HEK293 (cell line): ENCODE data around the gene CKAP4.

Experiments
- BCL11B ChIP-seq: fragments of 450-650 bp; formaldehyde crosslinking; IDR thresholded peaks from 2 replicates; pipeline ENCODE4 v1.5.1; 2016; ENCODE audit warnings: low read depth, missing biosample characterization, missing genetic modification characterization
- BCL6B ChIP-seq: fragments of 450-650 bp; formaldehyde crosslinking; IDR thresholded peaks from 2 replicates; pipeline ENCODE4 v1.5.1; 2017; ENCODE audit warnings: missing biosample characterization, missing genetic modification characterization
- GLI4 ChIP-seq: fragments of 450-650 bp; formaldehyde crosslinking; IDR thresholded peaks from 2 replicates; pipeline ENCODE4 v1.5.1; 2016; ENCODE audit warnings: missing biosample characterization, missing genetic modification characterization
- KLF10 ChIP-seq: fragments of 450-650 bp; IDR thresholded peaks from 2 replicates; pipeline ENCODE4 v1.5.1; 2018; ENCODE audit warnings: missing biosample characterization, mild to moderate bottlenecking, missing genetic modification characterization
- OVOL3 ChIP-seq: fragments of 450-650 bp; formaldehyde crosslinking; IDR thresholded peaks from 2 replicates; pipeline ENCODE4 v1.5.1; 2016; ENCODE audit warnings: missing biosample characterization, missing genetic modification characterization
- RBAK ChIP-seq: fragments of 450-650 bp; formaldehyde crosslinking; IDR thresholded peaks from 2 replicates; pipeline ENCODE4 v1.5.1; 2016; ENCODE audit warnings: missing biosample characterization, missing genetic modification characterization
- REPIN1 ChIP-seq: fragments of 450-650 bp; formaldehyde crosslinking; IDR thresholded peaks from 2 replicates; pipeline ENCODE4 v1.5.1; 2017; ENCODE audit warnings: missing biosample characterization, missing genetic modification characterization, low read depth
- YY1 ChIP-seq: fragments of 450-650 bp; formaldehyde crosslinking; IDR thresholded peaks from 2 replicates; pipeline ENCODE4 v1.5.1; 2018; ENCODE audit warnings: missing biosample characterization, missing genetic modification characterization
- ZBTB1 ChIP-seq: fragments of 450-650 bp; formaldehyde crosslinking; IDR thresholded peaks from 2 replicates; pipeline ENCODE4 v1.5.1; 2016; ENCODE audit warnings: missing biosample characterization, missing genetic modification characterization
- ZEB2 ChIP-seq: fragments of 450-650 bp; formaldehyde crosslinking; IDR thresholded peaks from 2 replicates; pipeline ENCODE4 v1.5.1; 2016; ENCODE audit warnings: missing biosample characterization, missing genetic modification characterization
- ZNF184 ChIP-seq: fragments of 450-650 bp; IDR thresholded peaks from 2 replicates; pipeline ENCODE4 v1.5.1; 2018; ENCODE audit warnings: missing biosample characterization, mild to moderate bottlenecking, missing genetic modification characterization
- ZNF211 ChIP-seq: fragments of 450-650 bp; formaldehyde crosslinking; IDR thresholded peaks from 2 replicates; pipeline ENCODE4 v1.5.1; 2016; ENCODE audit warnings: low read depth, missing biosample characterization, missing genetic modification characterization
- ZNF23 ChIP-seq: fragments of 450-650 bp; formaldehyde crosslinking; IDR thresholded peaks from 2 replicates; pipeline ENCODE4 v1.5.1; 2016; ENCODE audit warnings: missing biosample characterization, missing genetic modification characterization, borderline replicate concordance
- ZNF324 ChIP-seq: fragments of 450-650 bp; formaldehyde crosslinking; IDR thresholded peaks from 2 replicates; pipeline ENCODE4 v1.5.1; 2016; ENCODE audit warnings: missing biosample characterization, missing genetic modification characterization
- ZNF341 ChIP-seq: fragments of 450-650 bp; formaldehyde crosslinking; IDR thresholded peaks from 2 replicates; pipeline ENCODE4; 2016; ENCODE audit warnings: low read depth, missing biosample characterization, missing genetic modification characterization
- ZNF394 ChIP-seq: fragments of 450-650 bp; formaldehyde crosslinking; IDR thresholded peaks from 2 replicates; pipeline ENCODE4 v1.5.1; 2016; ENCODE audit warnings: missing biosample characterization, missing genetic modification characterization, mild to moderate bottlenecking, moderate library complexity, borderline replicate concordance
- ZNF473 ChIP-seq: fragments of 450-650 bp; formaldehyde crosslinking; IDR thresholded peaks from 2 replicates; pipeline ENCODE4 v1.5.1; 2017; ENCODE audit warnings: missing biosample characterization, missing genetic modification characterization
- ZNF488 ChIP-seq: fragments of 450-650 bp; formaldehyde crosslinking; IDR thresholded peaks from 2 replicates; pipeline ENCODE4 v1.5.1; 2016; ENCODE audit warnings: missing biosample characterization, missing genetic modification characterization
- ZNF548 ChIP-seq: fragments of 450-650 bp; formaldehyde crosslinking; IDR thresholded peaks from 2 replicates; pipeline ENCODE4 v1.5.1; 2016; ENCODE audit warnings: missing biosample characterization, missing genetic modification characterization
- ZNF555 ChIP-seq: fragments of 450-650 bp; formaldehyde crosslinking; conservative IDR thresholded peaks from 2 replicates; pipeline ENCODE4 v1.5.1; 2017; ENCODE audit warnings: missing biosample characterization, mild to moderate bottlenecking, missing genetic modification characterization, inconsistent platforms
- ZNF558 ChIP-seq: fragments of 450-650 bp; formaldehyde crosslinking; IDR thresholded peaks from 2 replicates; pipeline ENCODE4 v1.5.1; 2016; ENCODE audit warnings: missing biosample characterization, missing genetic modification characterization
- ZNF610 ChIP-seq: fragments of 450-650 bp; formaldehyde crosslinking; IDR thresholded peaks from 2 replicates; pipeline ENCODE4 v1.5.1; 2016; ENCODE audit warnings: missing biosample characterization, missing genetic modification characterization, borderline replicate concordance
- ZNF623 ChIP-seq: fragments of 450-650 bp; formaldehyde crosslinking; IDR thresholded peaks from 2 replicates; pipeline ENCODE4 v1.5.1; 2016; ENCODE audit warnings: missing biosample characterization, missing genetic modification characterization
- ZNF658 ChIP-seq: fragments of 450-650 bp; formaldehyde crosslinking; IDR thresholded peaks from 2 replicates; pipeline ENCODE4; 2016; ENCODE audit warnings: missing biosample characterization, missing genetic modification characterization
- ZNF792 ChIP-seq: fragments of 450-650 bp; formaldehyde crosslinking; IDR thresholded peaks from 2 replicates; pipeline ENCODE4 v1.5.1; 2016; ENCODE audit warnings: missing biosample characterization, missing genetic modification characterization
- ZNF837 ChIP-seq: fragments of 450-650 bp; formaldehyde crosslinking; IDR thresholded peaks from 2 replicates; pipeline ENCODE4 v1.5.1; 2016; ENCODE audit warnings: missing biosample characterization, missing genetic modification characterization
- TF ChIP-seq, protein P1 (sequence below): fragments of 450-650 bp; formaldehyde crosslinking; IDR thresholded peaks from 2 replicates; pipeline ENCODE4 v1.5.1; 2016; ENCODE audit warnings: missing biosample characterization, missing genetic modification characterization
- TF ChIP-seq, protein P2 (sequence below): fragments of 450-650 bp; formaldehyde crosslinking; IDR thresholded peaks from 2 replicates; pipeline ENCODE4 v1.5.1; 2016; ENCODE audit warnings: missing biosample characterization, missing genetic modification characterization, borderline replicate concordance
- TF ChIP-seq, protein P3 (sequence below): fragments of 450-650 bp; formaldehyde crosslinking; IDR thresholded peaks from 2 replicates; pipeline ENCODE4 v1.5.1; 2016; ENCODE audit warnings: missing biosample characterization, missing genetic modification characterization

The CKAP4 gene

GRCh38 chr12:106248312-106248845 lies 559 bp upstream of the CKAP4 start (continued):
- TF ChIP-seq, protein P1, sequence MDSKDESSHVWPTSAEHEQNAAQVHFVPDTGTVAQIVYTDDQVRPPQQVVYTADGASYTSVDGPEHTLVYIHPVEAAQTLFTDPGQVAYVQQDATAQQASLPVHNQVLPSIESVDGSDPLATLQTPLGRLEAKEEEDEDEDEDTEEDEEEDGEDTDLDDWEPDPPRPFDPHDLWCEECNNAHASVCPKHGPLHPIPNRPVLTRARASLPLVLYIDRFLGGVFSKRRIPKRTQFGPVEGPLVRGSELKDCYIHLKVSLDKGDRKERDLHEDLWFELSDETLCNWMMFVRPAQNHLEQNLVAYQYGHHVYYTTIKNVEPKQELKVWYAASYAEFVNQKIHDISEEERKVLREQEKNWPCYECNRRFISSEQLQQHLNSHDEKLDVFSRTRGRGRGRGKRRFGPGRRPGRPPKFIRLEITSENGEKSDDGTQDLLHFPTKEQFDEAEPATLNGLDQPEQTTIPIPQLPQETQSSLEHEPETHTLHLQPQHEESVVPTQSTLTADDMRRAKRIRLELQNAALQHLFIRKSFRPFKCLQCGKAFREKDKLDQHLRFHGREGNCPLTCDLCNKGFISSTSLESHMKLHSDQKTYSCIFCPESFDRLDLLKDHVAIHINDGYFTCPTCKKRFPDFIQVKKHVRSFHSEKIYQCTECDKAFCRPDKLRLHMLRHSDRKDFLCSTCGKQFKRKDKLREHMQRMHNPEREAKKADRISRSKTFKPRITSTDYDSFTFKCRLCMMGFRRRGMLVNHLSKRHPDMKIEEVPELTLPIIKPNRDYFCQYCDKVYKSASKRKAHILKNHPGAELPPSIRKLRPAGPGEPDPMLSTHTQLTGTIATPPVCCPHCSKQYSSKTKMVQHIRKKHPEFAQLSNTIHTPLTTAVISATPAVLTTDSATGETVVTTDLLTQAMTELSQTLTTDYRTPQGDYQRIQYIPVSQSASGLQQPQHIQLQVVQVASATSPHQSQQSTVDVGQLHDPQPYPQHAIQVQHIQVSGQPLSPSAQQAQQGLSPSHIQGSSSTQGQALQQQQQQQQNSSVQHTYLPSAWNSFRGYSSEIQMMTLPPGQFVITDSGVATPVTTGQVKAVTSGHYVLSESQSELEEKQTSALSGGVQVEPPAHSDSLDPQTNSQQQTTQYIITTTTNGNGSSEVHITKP (tag by site-specific recombination), result peak; percentile 84
- TF ChIP-seq REPIN1 (tag by site-specific recombination) (no peak), ZNF558 (tag by site-specific recombination) (no peak), ZNF341 (tag by site-specific recombination) (peak; percentile 49; the same call in 1 of the 2 replicates), ZNF211 (tag by site-specific recombination) (no peak), BCL6B (tag by site-specific recombination) (no peak), ZBTB1 (tag by site-specific recombination) (no peak), OVOL3 (no peak), RBAK (tag by site-specific recombination) (no peak), ZNF658 (tag by site-specific recombination) (no peak), ZNF488 (tag by site-specific recombination) (no peak), ZNF324 (tag by site-specific recombination) (no peak), ZNF23 (no peak), ZNF837 (tag by site-specific recombination) (no peak), ZEB2 (tag by site-specific recombination) (peak; percentile 59; the same call in 1 of the 2 replicates), BCL11B (tag by site-specific recombination) (no peak; the same call in 1 of the 2 replicates), ZNF473 (tag by site-specific recombination) (no peak), KLF10 (tag by site-specific recombination) (no peak), ZNF623 (tag by site-specific recombination) (no peak), GLI4 (tag by site-specific recombination) (no peak), ZNF555 (tag by site-specific recombination) (no peak), ZNF548 (tag by site-specific recombination) (no peak), ZNF792 (tag by site-specific recombination) (no peak), ZNF610 (tag by site-specific recombination) (no peak), ZNF184 (no peak), YY1 (tag by site-specific recombination) (no peak), ZNF394 (tag by site-specific recombination) (no peak)
- TF ChIP-seq, protein P2, sequence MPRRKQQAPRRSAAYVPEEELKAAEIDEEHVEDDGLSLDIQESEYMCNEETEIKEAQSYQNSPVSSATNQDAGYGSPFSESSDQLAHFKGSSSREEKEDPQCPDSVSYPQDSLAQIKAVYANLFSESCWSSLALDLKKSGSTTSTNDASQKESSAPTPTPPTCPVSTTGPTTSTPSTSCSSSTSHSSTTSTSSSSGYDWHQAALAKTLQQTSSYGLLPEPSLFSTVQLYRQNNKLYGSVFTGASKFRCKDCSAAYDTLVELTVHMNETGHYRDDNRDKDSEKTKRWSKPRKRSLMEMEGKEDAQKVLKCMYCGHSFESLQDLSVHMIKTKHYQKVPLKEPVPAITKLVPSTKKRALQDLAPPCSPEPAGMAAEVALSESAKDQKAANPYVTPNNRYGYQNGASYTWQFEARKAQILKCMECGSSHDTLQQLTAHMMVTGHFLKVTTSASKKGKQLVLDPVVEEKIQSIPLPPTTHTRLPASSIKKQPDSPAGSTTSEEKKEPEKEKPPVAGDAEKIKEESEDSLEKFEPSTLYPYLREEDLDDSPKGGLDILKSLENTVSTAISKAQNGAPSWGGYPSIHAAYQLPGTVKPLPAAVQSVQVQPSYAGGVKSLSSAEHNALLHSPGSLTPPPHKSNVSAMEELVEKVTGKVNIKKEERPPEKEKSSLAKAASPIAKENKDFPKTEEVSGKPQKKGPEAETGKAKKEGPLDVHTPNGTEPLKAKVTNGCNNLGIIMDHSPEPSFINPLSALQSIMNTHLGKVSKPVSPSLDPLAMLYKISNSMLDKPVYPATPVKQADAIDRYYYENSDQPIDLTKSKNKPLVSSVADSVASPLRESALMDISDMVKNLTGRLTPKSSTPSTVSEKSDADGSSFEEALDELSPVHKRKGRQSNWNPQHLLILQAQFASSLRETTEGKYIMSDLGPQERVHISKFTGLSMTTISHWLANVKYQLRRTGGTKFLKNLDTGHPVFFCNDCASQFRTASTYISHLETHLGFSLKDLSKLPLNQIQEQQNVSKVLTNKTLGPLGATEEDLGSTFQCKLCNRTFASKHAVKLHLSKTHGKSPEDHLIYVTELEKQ, result no peak
- TF ChIP-seq, protein P3, sequence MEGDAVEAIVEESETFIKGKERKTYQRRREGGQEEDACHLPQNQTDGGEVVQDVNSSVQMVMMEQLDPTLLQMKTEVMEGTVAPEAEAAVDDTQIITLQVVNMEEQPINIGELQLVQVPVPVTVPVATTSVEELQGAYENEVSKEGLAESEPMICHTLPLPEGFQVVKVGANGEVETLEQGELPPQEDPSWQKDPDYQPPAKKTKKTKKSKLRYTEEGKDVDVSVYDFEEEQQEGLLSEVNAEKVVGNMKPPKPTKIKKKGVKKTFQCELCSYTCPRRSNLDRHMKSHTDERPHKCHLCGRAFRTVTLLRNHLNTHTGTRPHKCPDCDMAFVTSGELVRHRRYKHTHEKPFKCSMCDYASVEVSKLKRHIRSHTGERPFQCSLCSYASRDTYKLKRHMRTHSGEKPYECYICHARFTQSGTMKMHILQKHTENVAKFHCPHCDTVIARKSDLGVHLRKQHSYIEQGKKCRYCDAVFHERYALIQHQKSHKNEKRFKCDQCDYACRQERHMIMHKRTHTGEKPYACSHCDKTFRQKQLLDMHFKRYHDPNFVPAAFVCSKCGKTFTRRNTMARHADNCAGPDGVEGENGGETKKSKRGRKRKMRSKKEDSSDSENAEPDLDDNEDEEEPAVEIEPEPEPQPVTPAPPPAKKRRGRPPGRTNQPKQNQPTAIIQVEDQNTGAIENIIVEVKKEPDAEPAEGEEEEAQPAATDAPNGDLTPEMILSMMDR (tag by site-specific recombination), result 0 out of 2 replicates have a peak, but pooled peaks have one; percentile 9
